Adipose tissue (tissue), 3 donors: ENCODE results near the gene OSBPL2. TPM values are rescaled to one million over a fixed set of nuclear protein-coding genes. Genes with fewer than 3 reads are reported as not detected.

Experiments used
- H3K27ac ChIP-seq: one replicate; pipeline ENCODE4 v1.5.1; 2013; ENCODE audit warnings: low read depth, low read length
- WGBS, 3 donors: extraction: QIAGEN DNeasy Blood & Tissue Kit; methylation state at CpG; one replicate each; pipeline ENCODE4 v1.1.7; 2013; 5-methylcytosine and 5-hydroxymethylcytosine counted together
- polyA plus RNA-seq, 3 donors: library from polyadenylated mRNA; stranded (reverse); fragments of 200-250 nt; gene quantifications; one replicate each; pipeline ENCODE4 v1.2.3, GENCODE V29; 2013
- donor health status: healthy with polysubstance abuse.
- donor health status: Bipolar disorder and iron deficiency.
- donor health status: healthy.

OSBPL2 gene
- polyA plus RNA-seq, 3 donors: 12.8 to 24.5 (median 15.1) TPM

- WGBS, 3 donors: 53 to 68% (median 65%) methylated on average over 4 of the region's 4 CpGs
- no peak overlapping the region for H3K27ac ChIP-seq
Measured at GRCh38 chr20:62229667-62230066, 8.7 kb upstream of the OSBPL2 start.

DNA sequence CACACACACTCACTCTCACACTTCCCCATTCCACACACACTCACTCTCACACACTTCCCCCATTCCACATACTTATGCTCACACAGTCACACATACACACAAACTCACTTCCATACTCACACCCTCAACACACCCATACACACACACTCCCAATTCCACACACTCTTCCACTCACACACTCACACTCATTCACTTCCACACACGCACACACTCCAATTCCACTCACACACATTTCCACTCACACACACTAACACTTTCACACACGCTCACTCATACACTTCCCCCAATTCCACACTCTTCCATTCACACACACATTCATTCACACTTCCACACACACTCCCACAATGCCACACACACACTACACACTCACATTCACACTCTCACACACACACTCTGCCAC lies 8.0 kb upstream of the OSBPL2 start:
- H3K27ac ChIP-seq: no peak overlapping the region
- 95 to 97% (median 96%) methylated on average over 2 of the region's 2 CpGs for WGBS, 3 donors

DNA sequence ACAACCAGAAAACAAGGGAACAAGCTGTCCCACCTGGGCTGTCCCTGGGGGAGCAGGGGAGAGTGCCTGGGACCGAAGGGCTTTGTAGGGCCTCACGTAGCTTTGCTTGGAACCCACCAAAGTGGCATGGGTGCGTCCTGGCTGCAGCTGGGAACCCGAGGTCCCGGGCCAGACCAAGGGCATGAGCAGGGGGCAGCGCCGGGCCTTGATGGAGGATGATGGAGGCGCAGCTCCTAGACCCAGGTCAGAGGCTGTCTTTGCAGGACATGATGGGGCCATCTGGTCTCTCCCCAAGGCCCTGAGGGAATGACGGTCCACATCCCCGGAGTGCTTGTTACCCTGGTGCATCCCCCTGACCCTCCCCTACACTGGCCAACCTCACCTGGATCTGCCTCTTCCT lies 7.6 kb upstream of the OSBPL2 start:
- WGBS, 3 donors: 89 to 92% (median 91%) methylated on average over 10 of the region's 10 CpGs
- no peak overlapping the region for H3K27ac ChIP-seq

DNA sequence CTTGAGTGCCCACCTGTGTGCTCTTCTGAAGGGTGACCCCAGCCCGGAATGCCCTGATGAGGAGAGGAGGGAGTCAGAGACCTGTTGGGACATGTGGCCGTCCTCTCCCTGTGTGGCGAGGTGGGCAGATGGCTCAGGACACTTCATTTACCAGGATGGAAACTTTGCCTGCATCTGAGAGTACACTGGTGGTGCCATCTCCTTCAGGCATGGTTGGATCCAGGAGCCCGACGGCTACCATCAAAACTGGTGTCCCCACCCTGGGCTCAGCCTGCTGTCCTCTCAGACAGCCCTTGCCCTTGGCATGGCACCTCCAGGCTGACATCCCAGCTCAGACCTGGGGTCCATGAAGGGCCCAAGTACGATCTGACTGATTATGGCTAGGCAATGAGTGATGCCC lies 7.0 kb upstream of the OSBPL2 start:
- no peak overlapping the region for H3K27ac ChIP-seq
- 89 to 95% (median 95%) methylated on average over 6 of the region's 6 CpGs for WGBS, 3 donors

DNA sequence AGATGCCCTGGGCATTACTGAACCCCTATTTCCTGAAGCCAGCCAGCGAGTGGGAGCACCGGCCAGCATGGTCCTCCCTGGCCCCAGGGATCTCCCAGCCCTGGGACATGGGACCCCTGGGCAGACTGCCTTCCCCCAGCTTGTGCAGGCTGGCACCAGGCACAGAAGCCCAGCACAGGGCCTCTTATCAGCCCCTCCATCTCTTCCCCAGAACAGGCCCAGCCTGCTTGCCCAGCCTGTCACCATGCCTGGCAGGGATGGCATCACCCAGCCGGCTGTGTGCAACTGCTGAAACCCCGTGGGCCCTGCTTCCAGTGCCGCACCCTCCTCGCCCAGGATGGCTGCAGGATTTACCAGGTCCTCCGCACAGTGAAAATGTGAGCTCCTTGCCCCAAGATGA lies 6.1 kb upstream of the OSBPL2 start:
- 77 to 89% (median 87%) methylated on average over 7 of the region's 7 CpGs for WGBS, 3 donors
- no peak overlapping the region for H3K27ac ChIP-seq

- no peak overlapping the region for H3K27ac ChIP-seq
- 60 to 69% (median 68%) methylated on average over 18 of the region's 18 CpGs for WGBS, 3 donors
Measured at GRCh38 chr20:62232770-62233645, 5.3 kb upstream of the OSBPL2 start.

DNA sequence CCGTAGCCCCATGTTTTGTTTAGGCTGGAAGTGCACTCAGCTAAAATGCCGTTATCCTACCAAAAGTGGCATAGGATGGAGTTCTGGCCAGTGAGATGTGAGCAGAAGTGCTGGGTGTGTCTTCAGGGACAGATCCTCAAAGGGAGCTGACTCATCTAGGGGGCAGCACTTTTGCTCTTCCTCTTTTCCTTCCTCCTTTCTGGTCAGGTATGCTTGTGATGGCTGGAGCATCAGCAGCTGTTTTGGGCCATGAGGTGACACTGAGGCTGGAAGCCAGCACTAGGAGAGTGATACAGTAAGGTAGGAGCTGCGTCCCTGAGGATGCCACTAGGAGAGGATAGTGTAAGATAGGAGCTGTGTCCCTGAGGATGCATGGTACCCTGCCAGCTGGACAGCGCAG lies 4.6 kb upstream of the OSBPL2 start:
- H3K27ac ChIP-seq: no peak overlapping the region
- 92 to 95% (median 93%) methylated on average over 4 of the region's 4 CpGs for WGBS, 3 donors

DNA sequence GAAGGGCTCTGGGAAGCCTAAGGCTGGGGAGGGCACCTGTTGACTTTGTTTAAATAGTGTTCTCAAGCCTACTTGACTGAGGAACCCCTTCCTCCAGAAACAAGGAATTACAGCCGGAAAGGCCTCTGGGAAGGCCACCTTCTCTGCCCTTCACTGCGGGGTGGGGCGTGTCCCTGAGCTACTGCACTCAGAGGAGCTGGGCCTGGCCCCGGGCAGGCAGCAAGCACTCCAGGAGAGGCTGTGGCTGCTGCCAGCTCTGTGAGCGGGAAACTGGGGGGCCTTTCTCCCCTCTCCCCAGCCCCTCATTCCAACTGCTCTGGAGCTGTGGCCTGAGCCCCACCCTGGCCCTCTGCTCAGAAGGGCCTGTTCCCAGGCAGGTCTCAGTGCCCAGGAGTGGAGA lies 4.0 kb upstream of the OSBPL2 start:
- H3K27ac ChIP-seq: no peak overlapping the region
- WGBS, 3 donors: 31 to 81% (median 79%) methylated on average over 5 of the region's 5 CpGs

GRCh38 chr20:62235001-62235776 lies 3.1 kb upstream of the OSBPL2 start:
- 58 to 67% (median 67%) methylated on average over 16 of the region's 16 CpGs for WGBS, 3 donors
- no peak overlapping the region for H3K27ac ChIP-seq

- H3K27ac ChIP-seq: no peak overlapping the region
- WGBS, 3 donors: 92 to 93% (median 92%) methylated on average over 9 of the region's 9 CpGs
Measured at GRCh38 chr20:62235777-62236157, 2.6 kb upstream of the OSBPL2 start.

DNA sequence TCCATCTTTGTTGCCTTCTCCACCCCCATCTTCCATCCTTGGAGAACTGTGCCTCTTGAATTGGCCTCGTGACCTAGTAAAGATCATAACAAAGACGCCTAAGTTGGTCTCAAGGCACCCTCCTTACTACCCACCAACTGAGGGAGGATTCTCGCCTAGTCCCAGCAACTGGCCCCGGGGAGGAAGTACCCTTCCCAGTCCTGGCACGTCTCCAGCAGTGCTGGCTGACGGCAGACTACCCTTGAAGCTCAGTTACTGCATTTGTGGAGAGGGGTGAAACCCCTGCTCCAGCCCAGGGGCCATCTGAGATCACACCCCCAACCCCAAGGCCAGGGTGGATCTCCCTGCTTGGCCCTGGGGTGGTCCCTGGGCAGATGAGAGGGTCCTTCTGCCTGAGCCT lies 2.1 kb upstream of the OSBPL2 start:
- WGBS, 3 donors: 54 to 71% (median 56%) methylated on average over 6 of the region's 6 CpGs
- no peak overlapping the region for H3K27ac ChIP-seq

DNA sequence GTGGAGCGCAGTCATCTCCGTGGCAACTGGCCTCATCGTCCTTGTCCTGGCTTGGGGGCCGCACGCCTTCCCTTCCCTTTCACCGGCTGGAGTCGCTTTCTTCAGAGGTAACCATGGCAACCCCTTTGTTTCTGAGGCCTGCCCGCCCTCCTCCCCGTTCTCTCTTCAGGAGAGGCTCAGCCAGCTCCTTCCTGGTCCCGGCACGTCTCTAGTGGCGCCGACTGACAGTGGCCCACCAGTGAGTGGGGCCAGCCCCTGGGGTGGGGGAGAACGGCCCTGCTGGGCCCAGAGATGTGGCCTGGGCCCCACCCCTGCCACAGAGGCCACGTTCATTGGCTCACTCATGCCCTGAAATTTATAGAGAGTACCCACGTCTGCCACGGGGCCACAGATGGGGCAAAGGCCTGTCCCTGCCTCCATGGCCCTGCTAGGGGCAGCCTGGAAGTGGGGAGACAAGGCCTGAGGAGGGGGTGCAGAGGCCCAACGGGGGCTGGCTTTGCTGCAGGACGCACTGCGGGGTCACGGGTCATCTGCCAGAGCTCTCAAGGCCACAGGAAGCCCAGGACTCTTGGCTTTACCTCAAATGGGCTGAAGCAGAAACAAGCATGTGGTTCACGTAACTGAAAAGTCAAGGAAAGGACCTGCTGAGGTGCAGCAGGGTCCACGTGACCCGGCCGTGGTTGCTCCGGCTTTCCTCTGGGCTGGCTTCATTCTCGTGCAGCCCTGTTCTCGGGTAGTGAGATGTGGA lies 1.4 kb upstream of the OSBPL2 start:
- WGBS, 3 donors: 56 to 65% (median 60%) methylated on average over 28 of the region's 28 CpGs
- H3K27ac ChIP-seq: no peak overlapping the region

DNA sequence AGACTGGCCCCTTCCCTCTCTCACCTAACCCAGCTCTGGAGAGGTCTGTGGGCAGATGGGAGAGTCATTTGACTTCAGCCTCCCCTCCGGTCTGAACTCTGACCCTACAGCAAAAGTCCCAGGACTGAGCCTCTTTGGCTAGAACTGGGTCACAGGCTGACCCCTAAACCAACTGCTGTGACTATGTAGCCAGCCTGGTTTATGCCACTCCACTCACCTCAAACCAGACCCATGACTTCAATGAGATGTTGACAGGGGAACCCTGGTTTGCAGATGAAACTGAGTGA lies 864 bp upstream of the OSBPL2 start:
- WGBS, 3 donors: 64 to 71% (median 71%) methylated on average over 1 of the region's 1 CpG
- no peak overlapping the region for H3K27ac ChIP-seq

- 0 to 1% (median 1%) methylated on average over 43 to 70 of the region's 70 CpGs for WGBS, 3 donors
- H3K27ac ChIP-seq: no peak overlapping the region
Measured at GRCh38 chr20:62238569-62239277, 402 bp downstream of the OSBPL2 start.

DNA sequence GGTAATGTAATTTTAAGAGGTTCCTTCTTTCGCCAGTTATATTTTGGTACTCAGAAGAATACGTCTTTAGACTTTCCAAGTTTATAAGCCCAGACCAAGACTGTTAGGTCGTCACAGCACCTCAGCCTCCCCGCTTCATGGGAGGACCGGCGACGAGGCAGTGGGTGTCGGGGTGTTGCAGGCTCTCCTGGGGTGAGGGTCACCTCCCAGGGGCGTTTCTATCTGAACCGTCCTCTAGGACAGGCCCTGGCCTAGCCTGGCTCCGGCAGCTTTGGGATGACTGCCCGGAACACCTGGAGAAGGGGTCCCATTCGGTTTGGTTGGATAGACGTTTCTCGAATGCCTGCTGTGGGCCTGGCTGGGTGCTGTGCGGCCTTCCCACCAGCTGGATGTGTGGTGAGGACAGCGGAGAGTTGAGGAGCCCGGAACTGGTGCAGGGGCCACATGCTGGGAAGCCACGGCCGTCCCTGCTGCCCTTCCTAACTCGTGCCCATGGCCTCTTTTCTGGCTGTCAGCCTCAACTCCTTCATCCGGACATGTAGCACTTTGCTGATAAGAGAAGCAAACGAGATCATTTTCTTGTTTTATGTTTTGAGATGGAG lies 1.1 kb downstream of the OSBPL2 start:
- no peak overlapping the region for H3K27ac ChIP-seq
- WGBS, 3 donors: 12 to 53% (median 47%) methylated on average over 23 of the region's 23 CpGs

DNA sequence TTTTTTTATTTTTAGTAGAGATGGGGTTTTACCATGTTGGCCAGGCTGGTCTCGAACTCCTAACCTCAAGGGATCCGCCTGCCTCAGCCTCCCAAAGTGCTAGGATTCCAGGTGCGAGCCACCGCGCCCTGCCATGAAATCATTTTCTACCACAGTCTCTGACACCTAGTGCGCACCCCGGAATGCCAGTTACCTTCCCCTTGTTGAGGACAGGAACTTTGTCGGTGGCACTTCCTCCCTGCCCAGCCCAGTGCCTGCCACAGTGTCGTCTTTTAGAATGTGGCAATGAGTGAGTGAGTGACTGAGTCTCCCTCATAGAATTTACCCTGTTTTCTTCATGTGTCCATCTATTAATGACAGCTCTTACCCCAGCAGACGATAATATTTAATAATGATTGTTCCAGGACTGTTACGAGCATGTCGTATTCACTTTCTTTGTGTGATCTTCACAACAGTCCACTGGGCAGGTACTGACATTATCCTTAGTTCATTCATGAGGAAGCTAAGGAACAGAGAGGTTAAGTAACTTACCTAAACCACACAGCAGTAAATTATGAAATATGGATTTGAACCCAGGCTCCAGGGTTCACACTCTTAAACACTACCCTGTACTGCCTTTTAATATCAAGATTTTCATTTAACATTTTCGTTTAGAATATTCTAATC lies 1.8 kb downstream of the OSBPL2 start:
- H3K27ac ChIP-seq: no peak overlapping the region
- WGBS, 3 donors: 68 to 75% (median 74%) methylated on average over 13 of the region's 13 CpGs

DNA sequence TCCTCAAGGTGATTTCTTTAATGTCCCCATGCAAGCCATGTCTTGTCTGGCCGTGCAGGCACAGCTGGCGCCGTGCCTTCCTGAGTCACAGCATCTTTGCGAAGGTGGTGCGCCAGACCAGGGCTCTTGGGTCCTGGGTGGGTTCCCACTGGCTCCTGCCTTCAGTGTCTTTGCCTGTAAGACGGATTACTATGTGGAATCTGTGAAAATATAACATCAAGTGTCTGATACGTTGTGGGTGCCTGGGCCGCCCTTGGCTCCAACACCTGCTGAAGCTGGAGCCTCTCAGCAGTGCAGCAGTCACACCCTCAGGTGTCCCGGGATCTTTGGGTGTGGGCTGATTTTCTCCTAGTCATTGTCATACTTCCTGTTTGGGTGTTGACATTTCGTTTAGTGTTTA lies 3.2 kb downstream of the OSBPL2 start:
- 47 to 77% (median 64%) methylated on average over 10 of the region's 10 CpGs for WGBS, 3 donors
- no peak overlapping the region for H3K27ac ChIP-seq

- 47 to 76% (median 76%) methylated on average over 6 of the region's 6 CpGs for WGBS, 3 donors
- no peak overlapping the region for H3K27ac ChIP-seq
Measured at GRCh38 chr20:62242176-62242575, 3.9 kb downstream of the OSBPL2 start.
